GM21447 (cell line): ENCODE results near the gene DCDC1.
"Not testable (repeated sequence)": the region's sequence is repeated elsewhere in the genome, so short reads cannot be mapped to it uniquely, and the experiment has no call there.

ENCODE experiments used
- ATAC-seq: cut with Tn5 transposase; IDR thresholded peaks from one replicate; pipeline ENCODE4 v1.9.1; 2021; ENCODE audit not compliant: unreplicated experiment

DCDC1 gene

DNA sequence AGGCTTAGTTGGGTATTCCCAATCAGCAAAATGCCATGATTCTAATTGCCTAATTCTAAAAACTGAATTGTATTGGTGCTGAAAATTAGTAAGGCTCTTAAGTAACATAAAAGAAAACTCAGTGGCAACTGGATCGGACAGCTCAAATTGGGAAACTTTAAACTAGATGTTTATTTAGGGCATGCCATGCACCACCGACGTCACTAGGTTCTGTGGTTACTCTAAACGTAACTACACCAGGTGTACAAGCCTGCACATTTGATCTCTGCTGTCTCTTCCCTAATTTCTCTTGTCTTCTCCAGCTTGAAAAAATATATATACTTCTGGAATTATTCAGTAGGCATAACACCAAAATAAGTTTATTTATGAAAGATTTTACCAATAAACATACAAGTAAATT, 378.2 kb downstream of the DCDC1 start:
- no peak for ATAC-seq

DNA sequence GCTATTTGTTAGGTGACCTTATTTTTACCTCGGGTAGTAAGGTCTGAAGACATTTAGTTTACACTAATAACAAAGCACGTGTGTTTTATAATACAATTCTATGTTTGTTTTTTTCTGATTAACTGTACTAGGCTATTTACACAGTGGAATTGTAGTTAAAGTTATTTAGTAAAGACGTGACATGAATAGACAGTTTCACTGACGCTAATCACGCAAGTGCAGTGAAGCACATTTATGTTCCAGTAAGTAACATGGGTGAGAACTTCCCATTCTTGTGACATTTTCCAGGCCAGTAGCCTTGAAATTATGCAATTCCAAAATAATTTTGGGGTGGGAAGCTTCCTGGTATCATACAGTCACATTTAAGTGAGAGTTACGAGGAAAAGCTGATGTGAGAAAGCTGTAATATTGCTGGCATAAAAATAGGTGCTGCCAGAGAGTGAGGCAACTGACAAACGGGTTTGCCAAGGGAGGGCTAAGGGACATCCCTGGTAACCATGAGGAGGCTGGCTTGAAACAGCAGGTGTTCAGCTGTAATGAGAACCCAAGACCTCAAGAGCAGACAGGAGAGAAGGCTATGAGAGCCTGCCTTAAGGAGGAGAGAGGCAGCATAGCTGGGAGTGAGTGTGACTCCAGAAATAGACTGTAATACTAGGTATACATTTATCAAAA, 378.8 kb downstream of the DCDC1 start:
- ATAC-seq, result no peak

- no peak for ATAC-seq
Measured at GRCh38 chr11:30987819-30988218, 381.7 kb downstream of the DCDC1 start.

DNA sequence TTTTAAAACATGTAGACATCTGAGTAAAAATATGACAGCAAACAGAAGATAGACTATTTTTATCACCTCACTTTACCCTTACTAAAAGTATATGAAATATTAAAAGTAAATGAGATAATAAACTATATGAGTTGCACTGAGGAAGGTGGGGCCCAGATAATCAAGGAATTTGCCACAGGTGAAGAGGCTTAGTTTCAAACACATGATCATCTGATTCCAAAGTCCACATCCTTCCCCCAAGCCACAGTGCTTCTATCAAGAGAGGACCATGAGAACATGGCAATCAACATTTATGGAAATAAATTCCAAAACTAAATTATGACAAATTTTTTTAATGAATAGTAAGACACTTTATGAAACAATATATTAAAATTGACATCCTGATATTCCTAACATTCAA, 384.0 kb downstream of the DCDC1 start:
- ATAC-seq, result no peak

- no peak for ATAC-seq
Measured at GRCh38 chr11:30984827-30985226, 384.7 kb downstream of the DCDC1 start.

GRCh38 chr11:30984442-30984816, 385.1 kb downstream of the DCDC1 start:
- ATAC-seq, result no peak

DNA sequence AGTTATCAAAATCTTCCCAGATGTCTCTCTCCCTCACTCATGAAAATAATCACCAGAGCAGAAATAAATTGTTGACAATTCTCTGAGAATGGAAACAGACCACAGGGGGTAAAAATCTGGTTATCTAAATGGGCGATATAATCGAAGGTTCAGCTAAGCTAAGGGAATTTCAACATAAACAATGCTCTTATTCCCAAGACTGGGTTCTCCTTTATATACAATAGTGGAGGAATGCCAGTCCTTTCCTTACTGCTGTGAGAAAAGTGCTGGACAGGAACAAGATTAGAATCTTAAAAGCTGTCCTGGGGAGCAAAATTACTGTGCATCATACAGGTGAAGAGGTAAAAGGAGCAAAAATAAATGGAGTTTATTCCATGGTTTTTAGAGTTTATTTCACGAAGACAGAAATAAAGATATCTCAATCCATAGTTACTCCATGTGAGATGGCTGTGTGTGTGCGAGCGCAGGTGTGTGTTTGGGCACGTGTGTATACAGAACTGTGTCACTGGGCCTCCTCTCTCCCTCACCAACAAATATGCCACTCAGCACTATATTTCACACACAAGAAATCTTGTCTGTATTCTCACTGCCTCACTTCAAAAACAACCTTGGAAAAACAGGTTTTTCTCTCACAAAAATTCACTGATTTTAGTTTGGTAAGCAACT, 385.6 kb downstream of the DCDC1 start:
- no peak for ATAC-seq

- no peak for ATAC-seq
Measured at GRCh38 chr11:30983143-30983542, 386.4 kb downstream of the DCDC1 start.

- ATAC-seq, result no peak
Measured at GRCh38 chr11:30967579-30967978, 402.0 kb downstream of the DCDC1 start.

- ATAC-seq, result no peak
Measured at GRCh38 chr11:30960387-30960992, 409.0 kb downstream of the DCDC1 start.

- no peak for ATAC-seq
Measured at GRCh38 chr11:30956751-30957150, 412.8 kb downstream of the DCDC1 start.

DNA sequence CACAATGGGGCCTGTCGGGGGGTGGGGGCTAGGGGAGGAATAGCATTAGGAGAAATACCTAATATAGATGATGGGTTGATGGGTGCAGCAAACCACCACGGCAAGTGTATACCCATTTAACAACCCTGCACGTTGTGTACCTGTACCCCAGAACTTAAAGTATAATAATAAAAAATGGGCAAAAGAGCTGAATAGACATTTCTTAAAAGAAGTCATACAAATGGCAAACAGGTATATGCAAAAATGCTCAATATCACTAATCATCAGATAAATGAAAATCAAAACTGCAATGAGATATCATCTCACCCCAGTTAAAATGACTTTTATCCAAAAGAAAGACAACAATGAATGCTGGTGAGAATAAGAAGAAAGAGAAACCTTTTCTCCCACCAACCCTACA, 419.7 kb downstream of the DCDC1 start:
- ATAC-seq, result no peak

- ATAC-seq, result not testable (repeated sequence)
Measured at GRCh38 chr11:30947715-30948114, 421.8 kb downstream of the DCDC1 start.

GRCh38 chr11:30938810-30939209, 430.7 kb downstream of the DCDC1 start:
- ATAC-seq, result no peak

DNA sequence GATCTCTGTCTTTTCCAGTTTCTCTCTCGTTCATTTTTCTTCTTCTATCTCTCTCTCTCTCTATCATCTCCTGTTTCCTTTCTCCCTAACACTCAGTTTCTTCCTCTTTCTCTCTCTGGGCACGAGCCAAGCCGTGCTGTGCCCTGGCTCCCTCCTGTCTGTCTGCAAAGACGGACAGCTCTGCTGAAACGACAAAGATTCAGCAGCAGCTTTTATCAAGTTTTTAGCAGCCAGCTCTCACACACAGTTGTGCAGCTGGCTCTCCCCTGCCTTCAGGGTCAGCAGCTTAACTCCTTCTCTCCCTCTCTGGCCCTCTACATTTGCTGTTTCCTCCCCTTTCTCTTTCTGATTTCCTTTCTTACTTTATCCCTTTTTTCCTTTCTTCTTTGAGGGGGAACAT, 431.4 kb downstream of the DCDC1 start:
- no peak for ATAC-seq

GRCh38 chr11:30936491-30936890, 433.0 kb downstream of the DCDC1 start:
- ATAC-seq, result no peak

- ATAC-seq, result no peak
Measured at GRCh38 chr11:30935861-30936260, 433.7 kb downstream of the DCDC1 start.

DNA sequence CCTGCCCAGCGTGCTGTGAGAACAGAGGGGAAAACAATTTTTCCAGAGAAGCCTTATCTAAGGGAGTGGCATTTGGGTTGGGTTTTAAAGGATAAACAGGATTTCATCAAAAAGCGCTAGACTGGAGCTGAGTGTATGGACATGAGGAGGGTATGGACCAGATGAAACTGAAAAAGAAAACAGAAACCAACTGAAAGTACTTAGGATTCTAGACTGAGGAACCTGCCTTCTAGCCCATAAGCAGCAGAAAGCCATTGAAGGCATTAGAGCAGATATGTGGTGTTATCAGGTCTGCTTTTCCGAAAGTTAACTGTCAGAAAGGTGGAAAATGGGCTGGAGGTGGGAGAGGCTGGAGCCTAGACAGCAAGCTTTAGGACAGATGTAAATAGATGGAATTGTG, 443.4 kb downstream of the DCDC1 start:
- no peak for ATAC-seq

GRCh38 chr11:30921811-30922210, 447.7 kb downstream of the DCDC1 start:
- ATAC-seq, result no peak

DNA sequence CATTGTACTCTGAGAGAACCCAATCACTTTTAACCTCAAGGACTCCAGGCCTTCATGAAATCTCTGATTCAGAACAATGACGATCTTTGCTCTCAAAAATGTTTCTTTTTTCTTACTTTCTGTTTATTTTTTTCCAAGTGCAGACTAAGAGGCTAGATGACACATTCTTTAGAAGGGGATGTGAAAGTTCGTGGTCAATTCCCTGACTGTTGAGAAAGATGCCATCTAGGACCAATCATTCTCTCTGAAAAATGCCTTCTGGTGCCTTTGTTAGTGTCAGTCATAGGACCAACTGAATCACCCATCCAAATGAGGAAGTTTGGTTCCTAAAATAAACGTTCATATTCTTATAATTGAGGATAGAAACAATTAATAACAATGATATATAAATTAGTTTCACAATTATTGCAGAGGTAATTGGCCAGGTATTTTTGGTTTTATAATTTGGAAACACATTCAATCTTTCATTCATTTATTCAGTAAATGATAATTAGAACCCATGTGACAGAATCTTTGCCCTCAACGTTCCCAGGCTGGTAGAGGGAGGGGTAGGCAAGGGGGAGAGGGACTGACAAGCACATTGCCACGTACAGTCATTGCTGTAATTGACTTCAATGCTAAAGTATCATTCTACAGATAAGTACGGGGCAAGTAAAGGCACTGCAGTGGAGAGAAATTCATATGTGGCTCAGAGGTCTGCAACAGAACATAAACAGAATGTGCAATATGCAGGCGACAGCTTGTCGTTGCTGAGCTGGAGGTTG, 450.0 kb downstream of the DCDC1 start:
- no peak for ATAC-seq

DNA sequence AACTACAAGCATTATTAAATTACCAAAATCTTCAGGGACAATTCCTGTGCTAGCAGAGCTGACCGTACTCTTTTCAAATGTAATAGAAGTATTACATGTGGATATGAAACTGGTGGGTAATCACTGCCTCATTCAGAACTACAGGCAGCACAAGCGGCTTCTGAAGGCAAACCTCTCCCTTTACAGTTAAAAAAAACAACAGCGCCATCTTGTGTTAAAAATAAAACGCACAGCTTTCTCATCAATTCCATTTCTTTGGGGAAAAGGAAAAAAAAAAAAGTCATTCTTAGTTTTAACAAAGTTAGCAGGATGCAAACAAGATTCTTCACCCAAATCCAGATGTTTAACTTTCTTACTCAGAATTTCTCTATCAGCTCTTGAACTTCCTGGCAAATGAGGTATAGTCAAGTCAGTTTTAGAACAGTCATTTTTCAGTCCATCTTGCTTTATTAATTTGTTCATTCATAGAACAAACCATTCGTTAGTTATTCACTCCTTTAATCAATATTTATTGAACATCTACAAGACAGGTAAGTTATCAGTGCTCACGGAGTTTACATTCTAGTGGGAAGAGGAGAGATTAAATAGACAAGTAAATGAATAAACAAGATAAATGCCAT, 451.6 kb downstream of the DCDC1 start:
- ATAC-seq, result no peak
